OCI-LY7 (cell line): Measurements from ENCODE around the gene LARGE1. TPM values are rescaled to one million over a fixed set of nuclear protein-coding genes. Genes with fewer than 3 reads are reported as not detected.

Experiments used
- BruUV-seq: library from RNA; stranded (reverse); fragments of 400-500 nt; replicated peaks from 2 replicates; lab custom pipeline; 2021; lab: Mats Ljungman, UMichigan
- CTCF ChIA-PET: fragments of 300-600 bp; sonication (Branson Sonifier 250); formaldehyde crosslinking; loops from one replicate; lab custom pipeline; 2022; ENCODE audit warnings: antibody characterized with exemption; ENCODE audit not compliant: unreplicated experiment; lab: Charles Lee
- POLR2A ChIA-PET: fragments of 300-600 bp; sonication (Branson Sonifier 250); formaldehyde crosslinking; loops from one replicate; lab custom pipeline; 2022; ENCODE audit warnings: antibody characterized with exemption; lab: Charles Lee
- DNase-seq: peaks from one replicate; pipeline ENCODE4 v3.0.0-alpha.2; 2015; ENCODE audit warnings: low spot score
- H2AFZ ChIP-seq: fragments of 200-600 bp; sonication (generic), shearing (Covaris generic); 2 replicates; pipeline ENCODE4 v1.6.1; 2014; ENCODE audit warnings: mild to moderate bottlenecking, antibody characterized with exemption, low read length, moderate library complexity
- H3K27ac ChIP-seq: fragments of 200-600 bp; sonication (generic); 2 replicates; pipeline ENCODE4 v1.5.1; 2014; ENCODE audit warnings: mixed run types, low read depth, mild to moderate bottlenecking, moderate library complexity, low read length, inconsistent platforms; ENCODE audit not compliant: poor library complexity, severe bottlenecking
- H3K36me3 ChIP-seq: fragments of 200-600 bp; sonication (generic); 2 replicates; pipeline ENCODE4 v1.6.1; 2014; ENCODE audit warnings: mild to moderate bottlenecking, antibody characterized with exemption, low read length, moderate library complexity, mixed read lengths; ENCODE audit not compliant: insufficient read depth
- H3K4me1 ChIP-seq: fragments of 200-600 bp; sonication (generic); 2 replicates; pipeline ENCODE4 v1.5.1; 2014; ENCODE audit warnings: mild to moderate bottlenecking, low read length; ENCODE audit not compliant: insufficient read depth, poor library complexity, severe bottlenecking
- H3K4me2 ChIP-seq: fragments of 200-600 bp; sonication (generic); 2 replicates; pipeline ENCODE4 v1.6.1; 2014; ENCODE audit warnings: mild to moderate bottlenecking, low read length
- H3K4me3 ChIP-seq: fragments of 200-600 bp; sonication (generic); 2 replicates; pipeline ENCODE4 v1.5.1; 2014; ENCODE audit warnings: mild to moderate bottlenecking, low read depth, low read length; ENCODE audit not compliant: poor library complexity, severe bottlenecking
- H3K79me2 ChIP-seq: fragments of 200-600 bp; sonication (generic); 2 replicates; pipeline ENCODE4 v1.6.1; 2016; ENCODE audit warnings: low read depth, mild to moderate bottlenecking, low read length, moderate library complexity, mixed read lengths; ENCODE audit not compliant: insufficient read depth
- H3K9me2 ChIP-seq: fragments of 200-600 bp; sonication (generic); 2 replicates; pipeline ENCODE4 v1.6.1; 2016; ENCODE audit warnings: mild to moderate bottlenecking, low read length, mixed read lengths; ENCODE audit not compliant: insufficient read depth
- H3K9me3 ChIP-seq: fragments of 200-600 bp; sonication (generic); 2 replicates; pipeline ENCODE4 v1.6.1; 2014; ENCODE audit warnings: mild to moderate bottlenecking, mixed run types, low read length, mixed read lengths
- H4K20me1 ChIP-seq: fragments of 200-600 bp; sonication (generic); 2 replicates; pipeline ENCODE4 v1.6.1; 2014; ENCODE audit warnings: mild to moderate bottlenecking, antibody characterized with exemption, low read length, moderate library complexity, mixed read lengths; ENCODE audit not compliant: insufficient read depth
- CTCF ChIP-seq: fragments of 200-600 bp; sonication (generic); conservative IDR thresholded peaks from 2 replicates; pipeline ENCODE4 v1.5.1; 2014; ENCODE audit warnings: mild to moderate bottlenecking, antibody characterized with exemption, low read length, moderate library complexity, mixed read lengths
- EZH2phosphoT487 ChIP-seq: fragments of 200-600 bp; sonication (generic); IDR thresholded peaks from 2 replicates; pipeline ENCODE4 v1.6.1; 2018; ENCODE audit warnings: low read depth, borderline replicate concordance, mild to moderate bottlenecking, mixed run types, antibody characterized with exemption, low read length, moderate library complexity, mixed read lengths
- intact Hi-C: fragments of 100-400 bp; cut with micrococcal nuclease; formaldehyde crosslinking; loops from one replicate; pipeline ENCODE4 v1.10.0; 2022; ENCODE audit not compliant: unreplicated experiment
- total RNA-seq, 2 experiments: library from RNA; depleted of rRNA in 1 of 2; stranded (reverse); fragments of >200 nt in 1 of 2; shearing (Covaris generic) in 1 of 2; gene quantifications; 2 replicates each; pipeline ENCODE4 v1.2.3, GENCODE V29; 2014 to 2022

LARGE1 gene
- total RNA-seq, 2 experiments from 2014 or later, result 31.5 to 31.9 TPM

DNA sequence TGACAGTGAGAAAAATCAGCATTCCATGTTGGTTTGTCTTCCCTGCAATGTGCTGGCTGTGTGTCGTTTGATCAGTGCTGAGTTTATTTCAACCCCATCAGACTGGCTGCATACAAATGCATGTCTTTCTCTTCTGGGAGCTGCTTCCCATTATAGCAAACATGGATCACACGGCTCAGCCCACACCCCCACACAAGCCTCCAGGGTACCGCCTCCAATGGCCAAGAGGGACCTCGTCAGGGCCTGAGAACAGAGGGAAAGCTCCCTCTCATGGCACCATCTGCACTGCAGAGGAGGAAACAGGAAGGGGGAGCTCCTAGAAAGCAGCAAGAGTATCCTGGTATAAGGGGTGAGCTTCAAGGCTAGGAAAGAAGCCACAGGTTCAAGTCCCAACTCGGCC is 214.2 kb downstream of the LARGE1 start:
- no peak overlapping the region for H3K4me3 ChIP-seq
- DNase-seq, result no peak
- H2AFZ ChIP-seq, result no peak overlapping the region
- no peaks in the 10 kb centered on the region for H3K79me2 ChIP-seq
- BruUV-seq, result no TSS peak
- no peaks in the 10 kb centered on the region for H3K9me2 ChIP-seq
- no peak for TF ChIP-seq EZH2phosphoT487
- TF ChIP-seq CTCF, result no peak
- no peak overlapping the region for H3K27ac ChIP-seq
- no peak overlapping the region for H3K4me2 ChIP-seq
- H3K4me1 ChIP-seq, result peaks cover 5% of the 10 kb centered on the region
- no peaks in the 10 kb centered on the region for H4K20me1 ChIP-seq
- no peaks in the 10 kb centered on the region for H3K36me3 ChIP-seq
- intact Hi-C loops, result no loop called here
- ChIA-PET CTCF (no interaction called here), POLR2A (no interaction called here)
- H3K9me3 ChIP-seq, result no peaks in the 10 kb centered on the region

DNA sequence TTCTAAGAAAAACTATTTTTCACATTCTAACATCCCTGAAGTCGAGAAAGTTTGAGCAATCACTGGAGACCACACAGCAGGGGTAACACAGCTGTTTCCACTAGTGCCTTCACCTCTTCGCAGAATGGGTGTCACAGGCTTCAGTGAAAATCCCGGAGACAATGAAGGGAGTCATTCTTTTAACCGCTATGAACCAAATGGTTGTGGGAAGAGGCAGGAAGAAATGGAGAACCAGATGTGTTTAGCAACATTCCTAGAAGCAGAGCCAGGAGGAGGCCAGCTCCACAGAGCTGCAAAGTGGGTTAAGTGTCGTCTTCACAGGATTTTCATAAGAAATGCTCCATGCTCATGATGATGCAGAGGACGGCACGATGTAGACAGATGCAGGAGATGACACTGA is 221.1 kb downstream of the LARGE1 start:
- H2AFZ ChIP-seq, result no peak overlapping the region
- no TSS peak for BruUV-seq
- no peaks in the 10 kb centered on the region for H3K9me2 ChIP-seq
- no peak for DNase-seq
- ChIA-PET CTCF (no interaction called here), POLR2A (no interaction called here)
- no peaks in the 10 kb centered on the region for H3K79me2 ChIP-seq
- H3K4me1 ChIP-seq, result no peaks in the 10 kb centered on the region
- H3K27ac ChIP-seq, result no peak overlapping the region
- no peak overlapping the region for H3K4me2 ChIP-seq
- no peaks in the 10 kb centered on the region for H3K9me3 ChIP-seq
- intact Hi-C loops, result no loop called here
- no peaks in the 10 kb centered on the region for H4K20me1 ChIP-seq
- TF ChIP-seq EZH2phosphoT487, result no peak
- TF ChIP-seq CTCF, result no peak
- H3K36me3 ChIP-seq, result no peaks in the 10 kb centered on the region
- no peak overlapping the region for H3K4me3 ChIP-seq

GRCh38 chr22:33697640-33698039 is 222.6 kb downstream of the LARGE1 start:
- no TSS peak for BruUV-seq

More at GRCh38 chr22:33697640-33698039, 222.6 kb downstream of the LARGE1 start:
- H4K20me1 ChIP-seq, result no peaks in the 10 kb centered on the region
- no peaks in the 10 kb centered on the region for H3K79me2 ChIP-seq
- no peak overlapping the region for H3K4me2 ChIP-seq
- H3K4me3 ChIP-seq, result no peak overlapping the region
- ChIA-PET POLR2A (no interaction called here), CTCF (no interaction called here)
- no peak overlapping the region for H3K27ac ChIP-seq
- TF ChIP-seq EZH2phosphoT487, result no peak
- TF ChIP-seq CTCF, result no peak
- H2AFZ ChIP-seq, result no peak overlapping the region
- intact Hi-C loops, result no loop called here
- no peaks in the 10 kb centered on the region for H3K9me3 ChIP-seq
- H3K9me2 ChIP-seq, result no peaks in the 10 kb centered on the region
- no peaks in the 10 kb centered on the region for H3K4me1 ChIP-seq
- no peak for DNase-seq
- H3K36me3 ChIP-seq, result no peaks in the 10 kb centered on the region
